GM10847 (cell line): ENCODE data around the gene HLF.

Experiments
- POLR2A ChIP-seq: IDR thresholded peaks from 2 replicates; pipeline ENCODE4 v1.6.1; 2011; ENCODE audit not compliant: insufficient read length; ENCODE audit errors: extremely low read depth

HLF gene

DNA sequence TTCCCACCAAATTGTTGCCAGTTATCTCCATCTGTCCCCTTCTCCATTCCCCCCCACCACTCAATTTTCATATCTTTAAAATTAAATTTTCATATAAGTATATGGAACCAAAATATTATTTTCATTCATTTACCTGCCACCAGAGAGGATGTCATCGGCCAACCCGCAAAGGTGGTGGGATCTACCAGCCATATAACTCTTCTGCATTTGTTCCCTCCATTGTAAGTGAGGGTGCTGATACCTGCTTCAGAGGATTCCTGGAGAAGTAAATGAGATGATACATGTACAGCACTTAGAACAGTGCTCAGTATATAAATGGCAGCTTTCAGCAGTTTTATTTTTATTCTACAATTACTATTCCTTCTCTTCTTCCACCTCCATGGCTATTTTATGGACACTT is 15.0 kb downstream of the HLF start:
- TF ChIP-seq POLR2A = no peak

DNA sequence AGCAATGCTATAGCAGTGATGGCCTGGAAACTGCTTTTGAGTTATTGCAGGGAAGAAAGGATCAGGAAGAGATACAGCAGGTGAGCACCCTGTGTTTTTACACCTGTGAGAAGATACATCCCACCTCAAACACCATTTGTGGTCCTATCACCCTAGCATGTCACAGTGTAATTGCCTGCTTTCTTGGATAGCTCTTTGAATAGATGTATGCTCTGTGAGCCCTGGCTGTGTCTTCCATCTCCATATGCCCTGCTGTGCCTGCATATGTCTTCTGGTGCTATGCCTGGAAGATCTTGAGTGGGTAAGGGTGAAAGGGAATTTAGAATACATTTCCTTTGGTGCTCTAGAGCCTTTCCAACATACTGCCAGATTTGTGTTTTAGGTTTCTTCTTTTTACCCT is 15.5 kb downstream of the HLF start:
- TF ChIP-seq POLR2A = no peak

DNA sequence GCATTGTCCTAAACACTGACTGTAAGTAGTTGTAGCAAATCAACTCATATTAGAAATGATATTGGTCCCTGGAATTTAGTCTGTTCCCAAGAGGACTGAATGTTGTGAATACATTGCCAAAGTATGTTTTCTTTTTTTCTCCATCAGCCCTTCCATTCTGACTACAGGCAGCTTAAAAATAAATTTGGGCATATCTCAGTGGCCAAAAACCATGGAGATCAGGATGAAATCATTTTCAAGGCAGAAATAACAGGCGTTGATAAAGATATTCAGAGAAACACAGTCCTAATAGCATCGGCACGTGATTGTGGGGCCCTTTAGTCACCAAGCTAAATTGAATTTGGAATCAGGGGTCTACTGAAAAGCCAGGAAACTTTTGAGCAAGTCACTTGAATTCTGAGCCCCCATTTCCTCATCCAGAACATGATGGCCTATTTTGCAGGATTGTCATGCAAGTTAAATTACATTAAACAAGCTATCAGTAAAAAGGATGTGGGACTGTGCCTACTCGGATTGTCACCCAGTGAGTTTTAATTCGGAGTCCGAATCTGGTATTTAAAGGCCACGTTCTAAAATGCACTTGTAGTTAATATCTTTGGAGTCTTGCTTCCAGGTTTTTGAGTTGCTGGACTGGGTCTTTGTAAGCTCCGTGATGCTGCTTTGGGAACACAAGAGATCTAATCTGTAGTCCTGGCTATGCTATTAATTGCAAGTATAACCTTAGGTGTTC is 17.1 kb downstream of the HLF start:
- TF ChIP-seq POLR2A = no peak

DNA sequence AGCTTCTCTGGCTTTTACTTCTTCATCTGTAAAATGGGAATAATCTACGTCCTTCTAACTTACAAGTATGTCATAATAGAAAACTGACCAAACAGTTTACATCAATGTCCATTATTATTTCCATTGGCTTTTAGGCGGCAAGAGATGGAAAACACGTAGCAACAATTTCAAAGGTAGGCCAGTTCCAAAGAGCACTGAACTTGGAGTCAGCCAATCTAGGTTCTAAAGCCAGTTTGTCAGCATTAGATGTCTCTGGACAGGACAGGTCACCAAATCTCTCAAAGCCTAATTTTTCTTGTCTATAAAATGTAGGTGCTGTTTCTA is 17.6 kb downstream of the HLF start:
- no peak for TF ChIP-seq POLR2A

DNA sequence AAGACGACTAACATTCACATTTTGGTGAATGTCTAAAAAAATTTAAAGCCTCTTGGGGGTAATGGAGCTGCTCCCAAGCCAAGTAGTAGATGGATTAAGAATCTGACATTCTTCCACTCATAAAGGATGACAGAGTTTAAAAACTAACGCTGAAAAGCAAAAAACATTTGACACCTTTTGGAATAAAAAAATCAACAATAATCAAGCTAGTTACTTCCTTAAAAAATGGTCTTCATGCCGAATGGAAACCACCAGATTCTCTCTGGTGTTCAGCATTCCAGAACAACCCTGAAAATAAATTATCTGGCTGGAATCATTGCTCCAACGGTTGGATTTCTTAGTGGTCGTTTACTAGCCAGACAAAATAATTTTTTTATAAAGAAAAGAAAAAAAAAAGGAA is 18.0 kb downstream of the HLF start:
- no peak for TF ChIP-seq POLR2A

DNA sequence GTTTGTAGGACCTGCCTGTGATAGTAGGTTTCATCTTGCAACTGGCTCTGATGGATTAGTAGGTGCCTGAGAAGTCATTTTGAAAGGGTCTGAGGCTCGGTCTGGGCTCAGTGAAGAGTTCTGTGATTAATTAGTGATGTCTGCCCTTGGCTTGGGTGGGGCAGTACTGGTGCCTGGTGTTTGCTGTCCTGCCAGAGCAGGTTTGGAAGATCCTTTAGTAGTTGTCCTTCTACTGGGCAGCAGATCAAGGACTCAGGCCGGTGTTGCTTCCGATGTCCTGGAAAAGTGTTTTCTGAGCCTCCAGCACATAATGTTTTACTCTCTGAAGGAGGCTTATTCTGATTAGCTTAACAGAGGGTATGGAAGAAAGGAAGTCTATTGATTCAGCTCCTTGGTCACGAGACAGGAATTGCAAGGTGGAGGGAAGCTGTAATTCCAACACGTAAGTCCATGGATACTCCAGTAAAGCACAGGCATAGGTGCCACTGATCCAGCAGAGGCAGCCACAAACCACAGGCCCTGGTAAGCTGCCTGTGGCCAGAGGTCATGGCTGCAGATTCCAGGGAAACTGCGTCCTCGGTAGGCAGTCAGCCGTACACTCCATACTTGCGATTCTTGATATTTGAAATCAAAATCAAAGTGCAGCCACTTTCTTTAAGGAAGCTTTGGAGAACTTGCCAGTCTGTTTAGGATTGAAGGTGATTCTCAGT is 18.7 kb downstream of the HLF start:
- no peak for TF ChIP-seq POLR2A

DNA sequence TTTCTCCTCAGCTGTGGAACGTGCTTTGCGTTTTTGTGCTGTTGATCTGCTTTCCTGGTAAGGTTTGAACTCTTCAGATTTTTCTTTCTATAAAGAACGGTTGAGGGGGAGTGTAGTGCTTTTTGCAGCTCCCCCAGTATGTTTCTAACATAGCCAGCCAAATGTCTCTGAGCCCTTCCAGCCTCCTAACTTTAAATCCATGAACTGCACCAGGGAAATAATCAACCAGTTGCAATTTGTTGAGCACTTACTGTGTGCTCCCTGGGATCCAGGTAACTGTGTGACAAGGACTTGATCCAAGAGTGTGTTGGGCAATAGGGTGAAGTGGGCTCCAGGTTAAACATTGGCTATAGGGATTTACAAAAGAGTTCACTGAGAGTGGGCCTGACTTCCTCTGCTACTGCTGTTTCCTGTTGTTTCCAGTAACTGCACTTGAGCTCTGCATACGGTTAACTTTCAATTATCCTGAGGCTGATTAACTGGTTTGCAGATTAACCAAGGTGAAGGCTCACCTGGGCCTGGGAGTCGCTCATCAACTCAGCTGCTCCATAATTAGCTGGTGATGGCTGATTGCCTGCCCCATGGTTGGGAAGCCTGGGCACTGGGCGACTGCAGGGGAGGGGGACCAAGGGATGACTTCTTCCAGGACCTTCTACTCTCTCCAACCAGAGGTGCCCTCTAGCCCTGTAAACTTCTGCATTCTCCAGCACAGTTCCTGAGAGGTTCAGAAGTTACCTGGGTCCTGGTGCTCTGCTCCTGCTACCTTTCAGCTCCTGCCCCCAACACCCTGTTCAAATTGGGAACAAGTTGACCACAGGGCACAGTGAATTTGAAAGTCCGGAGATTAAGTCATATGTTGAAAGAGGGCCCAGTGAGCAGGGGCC is 19.5 kb downstream of the HLF start:
- no peak for TF ChIP-seq POLR2A

DNA sequence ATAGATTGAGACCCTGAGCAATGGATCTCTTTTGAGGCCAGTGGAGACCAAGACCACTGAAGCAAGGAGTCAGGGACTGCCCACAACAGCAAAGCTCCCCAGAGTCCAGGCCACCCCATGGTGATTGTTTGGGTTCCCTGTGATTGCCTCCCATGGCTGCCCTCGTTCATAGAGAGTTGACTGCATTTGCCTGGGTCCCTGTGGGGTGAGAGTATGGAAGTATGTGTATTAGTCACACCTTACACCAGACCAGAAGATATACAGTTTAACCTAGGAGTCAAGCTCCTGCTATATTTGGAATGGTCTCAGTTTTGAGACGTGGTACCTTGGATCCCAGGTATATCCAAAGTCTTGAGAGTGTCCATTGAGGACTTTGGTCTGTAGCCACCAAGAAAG is 20.2 kb downstream of the HLF start:
- TF ChIP-seq POLR2A = no peak

DNA sequence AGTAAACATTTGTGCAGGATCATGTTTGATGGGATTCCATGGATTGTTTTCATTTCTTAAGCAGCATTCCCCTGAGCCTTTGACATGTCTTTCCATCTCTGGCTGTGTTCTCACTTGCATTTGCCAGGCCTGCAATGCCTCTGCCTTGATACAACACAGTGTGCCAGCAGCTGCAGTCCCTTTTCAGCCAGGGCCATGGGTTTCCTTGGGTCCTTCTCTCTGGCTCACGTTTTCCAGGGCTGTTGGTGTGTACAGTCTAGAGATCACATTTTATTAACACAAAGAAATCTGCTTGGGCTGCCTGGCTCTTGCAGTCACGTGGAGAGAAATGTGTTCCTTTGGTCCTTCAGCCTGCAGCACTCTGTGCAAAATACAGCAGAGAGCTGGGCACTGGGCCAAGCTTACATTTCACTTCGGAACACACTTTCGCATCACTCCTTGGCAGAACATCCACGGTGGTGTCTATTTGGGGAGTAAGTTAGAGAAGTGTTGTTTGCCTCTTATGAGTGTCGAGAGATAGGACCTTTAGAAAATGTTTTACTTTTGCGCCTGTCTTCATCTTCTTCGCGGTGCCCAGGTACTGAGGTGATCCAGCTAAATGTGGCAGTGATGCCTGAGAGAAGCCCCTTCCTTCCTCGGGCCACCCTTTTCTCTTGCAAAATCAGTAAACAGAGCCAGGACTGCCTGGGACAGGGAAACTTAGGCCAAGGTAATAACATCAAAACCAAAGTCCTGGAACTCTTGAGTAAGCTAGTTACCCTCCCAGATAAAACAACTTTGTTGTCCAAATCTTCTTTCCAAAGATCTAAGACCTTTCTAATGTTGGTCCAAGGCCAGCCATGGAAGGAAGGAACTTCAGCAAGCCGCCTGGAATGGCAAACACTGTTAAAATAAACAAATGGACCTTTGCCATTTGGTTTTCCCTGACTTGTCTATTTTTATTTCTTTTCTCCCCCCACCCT is 20.9 kb downstream of the HLF start:
- no peak for TF ChIP-seq POLR2A

DNA sequence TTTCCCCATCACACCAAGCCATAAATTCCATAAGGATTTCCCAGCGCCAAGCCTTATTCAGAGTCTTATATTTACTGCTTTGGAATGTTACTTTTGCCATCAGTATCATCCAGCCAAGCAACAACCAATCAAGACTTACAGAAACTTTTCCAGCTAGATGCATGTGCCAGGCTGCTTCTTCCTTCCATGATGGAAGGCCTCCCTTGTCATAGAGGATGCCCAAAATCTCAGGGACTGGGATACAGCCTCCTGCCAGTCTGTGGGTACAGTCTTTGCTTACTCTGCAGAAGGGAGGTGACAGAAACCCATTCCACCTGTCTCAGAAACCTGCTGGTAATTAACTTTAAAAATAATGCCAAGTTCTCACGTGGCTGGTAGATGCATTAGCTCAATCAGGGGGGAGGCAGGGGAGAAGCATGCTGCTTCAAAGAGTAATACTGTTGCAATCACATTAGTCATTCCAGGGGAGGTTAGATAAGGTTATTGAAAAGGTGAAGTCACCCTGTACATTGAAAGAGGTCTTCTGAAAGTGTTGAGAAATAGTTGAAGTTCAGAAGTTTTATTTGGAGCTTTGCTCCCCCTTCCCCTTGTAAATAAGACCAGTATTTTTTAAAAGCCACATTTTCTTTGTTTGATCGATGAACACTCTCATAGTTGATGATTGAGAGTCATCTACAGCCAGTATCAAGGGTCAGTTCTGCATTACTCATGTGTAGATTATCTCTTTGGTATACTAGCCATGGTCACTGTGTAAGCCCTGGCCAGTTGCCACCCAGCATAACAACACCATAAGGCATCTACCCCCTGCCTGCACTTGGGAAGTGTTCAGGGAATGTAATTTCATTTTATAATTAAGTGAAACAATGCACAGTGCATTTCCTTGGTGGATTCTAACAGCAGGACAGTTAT is 22.2 kb downstream of the HLF start:
- no peak for TF ChIP-seq POLR2A

DNA sequence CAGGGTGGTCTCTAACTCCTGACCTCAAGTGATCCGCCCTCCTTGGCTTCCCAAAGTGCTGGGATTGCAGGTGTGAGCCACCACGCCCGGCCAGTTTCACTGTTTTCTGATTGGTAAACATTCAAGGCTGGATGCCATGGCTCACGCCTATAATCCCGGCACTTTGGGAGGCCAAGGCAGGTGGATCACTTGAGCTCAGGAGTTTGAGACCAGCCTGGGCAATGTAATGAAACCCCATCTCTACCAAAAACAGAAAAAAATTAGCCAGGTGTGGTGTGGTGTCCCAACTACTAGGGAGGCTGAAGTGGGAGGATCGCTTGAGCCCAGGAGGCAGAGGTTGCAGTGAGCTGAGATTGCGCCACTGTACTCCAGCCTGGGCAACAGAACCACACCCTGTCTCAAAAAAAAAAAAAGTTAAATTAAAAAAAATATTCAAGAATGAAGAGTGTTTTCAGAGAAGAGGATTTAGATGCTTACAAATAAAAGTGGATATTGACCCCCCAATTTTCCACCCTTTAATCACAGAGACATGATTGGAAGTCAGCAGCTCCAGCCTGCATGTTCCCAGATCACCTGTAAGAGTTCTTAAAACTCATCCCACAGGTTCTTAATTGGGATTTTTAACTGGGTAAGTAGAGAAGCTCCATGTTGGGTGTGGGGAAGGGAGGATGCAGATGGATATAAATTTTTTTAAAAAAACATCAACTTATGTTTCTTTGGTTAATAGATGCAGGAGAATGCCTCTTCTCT is 23.8 kb downstream of the HLF start:
- TF ChIP-seq POLR2A = no peak

DNA sequence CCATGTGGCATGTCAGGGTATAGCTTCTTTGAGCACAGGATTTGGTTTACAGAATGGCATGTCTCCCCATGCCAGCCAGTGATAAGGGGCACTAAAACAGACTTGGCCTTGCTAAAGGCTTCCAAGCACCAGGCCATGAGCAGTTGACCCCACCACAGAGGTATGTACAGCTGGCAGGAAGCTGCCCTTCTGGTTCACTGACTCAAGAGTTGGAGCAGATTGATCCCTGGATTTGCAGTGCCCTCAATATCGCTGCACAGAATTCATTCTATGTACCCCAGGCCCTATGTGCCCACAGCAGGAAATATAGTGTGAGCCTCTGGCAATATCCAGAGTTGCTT is 24.3 kb downstream of the HLF start:
- no peak for TF ChIP-seq POLR2A

DNA sequence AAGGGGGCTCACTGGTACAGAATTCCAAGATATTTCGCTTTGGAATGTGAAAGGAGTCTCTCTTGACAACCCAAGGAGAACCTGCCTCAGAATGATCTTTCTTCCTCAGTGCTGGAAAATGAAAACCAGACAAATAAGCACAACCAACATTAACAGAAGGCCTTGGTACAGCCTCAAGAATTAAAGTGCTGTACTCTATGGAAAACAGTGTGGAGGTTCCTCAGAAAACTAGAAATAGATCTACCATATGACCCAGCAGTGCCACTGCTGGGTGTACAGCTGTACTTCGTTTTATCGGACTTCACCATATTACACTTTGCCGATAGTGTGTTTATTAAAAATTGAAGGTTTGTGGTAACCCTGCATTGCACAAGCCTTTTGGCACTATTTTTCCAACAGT is 25.2 kb downstream of the HLF start:
- no peak for TF ChIP-seq POLR2A
